Stomach (tissue), 4 donors: ENCODE results near the gene MOB3B.

Experiments
- CTCF ChIP-seq, 7 experiments: fragments of 450-650 bp in 4 of 7; fragments of 200-600 bp in 3 of 7; sonication (generic) in 3 of 7; IDR thresholded peaks; one replicate each; pipeline ENCODE4 v1.5.1; 2016 to 2019; ENCODE audit warnings: antibody characterized with exemption in 7 of 7, control low read depth in 2 of 7, mild to moderate bottlenecking in 1 of 7
- POLR2A ChIP-seq, 4 donors: fragments of 450-650 bp; IDR thresholded peaks; one replicate each; pipeline ENCODE4 v1.6.1; 2016; ENCODE audit warnings: antibody characterized with exemption in 4 of 4, control low read depth in 2 of 4, mild to moderate bottlenecking in 1 of 4, moderate library complexity in 1 of 4

DNA sequence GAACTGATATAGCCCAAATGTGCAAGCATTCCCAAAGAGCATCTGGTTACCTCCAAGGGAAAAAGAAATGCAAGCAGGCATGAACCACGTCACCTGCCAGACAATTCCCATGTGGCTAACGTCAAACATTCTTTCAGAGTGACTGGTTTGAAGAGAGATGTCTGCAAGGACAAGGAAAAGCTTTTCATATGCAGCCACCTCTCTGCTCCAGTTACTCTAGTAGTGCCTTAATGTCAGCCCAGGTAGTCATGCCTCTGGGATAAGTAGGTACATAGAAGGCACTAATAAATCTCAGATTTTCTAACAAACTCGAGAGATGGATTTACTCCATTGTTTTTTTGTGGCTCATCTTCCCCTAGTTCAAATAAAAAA lies 102.4 kb downstream of the MOB3B start:
- no peak for TF ChIP-seq CTCF (IDR thresholded peaks at IDR 0.05)
- no peak for TF ChIP-seq POLR2A (IDR thresholded peaks at IDR 0.05)
